PC-3 (cell line): ENCODE data around the gene TRPM5. TPM values are rescaled to one million over a fixed set of nuclear protein-coding genes. Genes with fewer than 3 reads are reported as not detected.

Experiments used
- ATAC-seq: fragments of 200-7000 bp; cut with Tn5 transposase; 2 replicates; pipeline ENCODE4 v1.9.1; 2020; ENCODE audit warnings: mild to moderate bottlenecking, moderate library complexity
- BruUV-seq: library from RNA; stranded (reverse); fragments of 400-500 nt; replicated peaks from 2 replicates; lab custom pipeline; 2021; lab: Mats Ljungman, UMichigan
- CTCF ChIA-PET: fragments of 300-600 bp; sonication (Branson Sonifier 250); formaldehyde crosslinking; loops from one replicate; lab custom pipeline; 2022; ENCODE audit warnings: antibody characterized with exemption; lab: Charles Lee
- POLR2A ChIA-PET: fragments of 300-600 bp; sonication (Branson Sonifier 250); formaldehyde crosslinking; loops from one replicate; lab custom pipeline; 2022; ENCODE audit warnings: antibody characterized with exemption; ENCODE audit not compliant: unreplicated experiment; lab: Charles Lee
- DNase-seq: peaks from one replicate; pipeline ENCODE4 v3.0.0-alpha.2; 2015
- H2AFZ ChIP-seq: fragments of 300-600 bp; sonication (generic); 2 replicates; pipeline ENCODE4 v1.6.0; 2016; ENCODE audit warnings: antibody characterized with exemption, low read length
- H3F3A ChIP-seq: fragments of 300-600 bp; sonication (generic); one replicate; pipeline ENCODE4 v1.6.0; 2017; ENCODE audit warnings: antibody characterized with exemption, low read length, control low read depth, mild to moderate bottlenecking; ENCODE audit not compliant: unreplicated experiment
- H3K27ac ChIP-seq: fragments of 300-600 bp; sonication (generic); 2 replicates; pipeline ENCODE4 v1.5.1; 2016; ENCODE audit warnings: mild to moderate bottlenecking, low read length
- H3K27me3 ChIP-seq: fragments of 300-600 bp; sonication (generic); 2 replicates; pipeline ENCODE4 v1.6.1; 2016; ENCODE audit warnings: low read length, mixed read lengths
- H3K36me3 ChIP-seq: fragments of 300-600 bp; sonication (generic); 2 replicates; pipeline ENCODE4 v1.6.1; 2016; ENCODE audit warnings: low read depth, mixed run types, low read length, mixed read lengths
- H3K4me1 ChIP-seq: fragments of 300-600 bp; sonication (generic); 2 replicates; pipeline ENCODE4 v1.5.1; 2016; ENCODE audit warnings: low read length; ENCODE audit not compliant: insufficient read depth
- H3K4me2 ChIP-seq: fragments of 300-600 bp; sonication (generic); 2 replicates; pipeline ENCODE4 v1.6.0; 2016; ENCODE audit warnings: low read length
- H3K4me3 ChIP-seq: fragments of 300-600 bp; sonication (generic); 2 replicates; pipeline ENCODE4 v1.5.1; 2016; ENCODE audit warnings: mild to moderate bottlenecking, low read length, mixed read lengths
- H3K79me2 ChIP-seq: fragments of 300-600 bp; sonication (generic); 2 replicates; pipeline ENCODE4 v1.6.1; 2017; ENCODE audit warnings: low read length, mixed read lengths
- H3K9ac ChIP-seq: fragments of 300-600 bp; sonication (generic); 2 replicates; pipeline ENCODE4 v1.6.0; 2016; ENCODE audit warnings: mild to moderate bottlenecking, low read length
- H3K9me2 ChIP-seq: fragments of 300-600 bp; sonication (generic); replicated peaks from 2 replicates; pipeline ENCODE4 v1.6.1; 2016; ENCODE audit warnings: mixed run types, low read length, mixed read lengths
- H3K9me3 ChIP-seq: fragments of 300-600 bp; sonication (generic); 2 replicates; pipeline ENCODE4 v1.6.1; 2016; ENCODE audit warnings: low read length, mixed read lengths
- H4K20me1 ChIP-seq: fragments of 300-600 bp; sonication (generic); 2 replicates; pipeline ENCODE4 v1.6.1; 2016; ENCODE audit warnings: low read length, mixed read lengths
- CTCF ChIP-seq: fragments of 300-600 bp; sonication (generic); conservative IDR thresholded peaks from 2 replicates; pipeline ENCODE4 v1.5.1; 2017; ENCODE audit warnings: antibody characterized with exemption, low read depth, mild to moderate bottlenecking, low read length
- EZH2 ChIP-seq: fragments of 300-600 bp; sonication (generic); IDR thresholded peaks from one replicate; pipeline ENCODE4 v1.6.1; 2017; ENCODE audit warnings: antibody characterized with exemption, mild to moderate bottlenecking, low read length; ENCODE audit not compliant: unreplicated experiment
- EZH2phosphoT487 ChIP-seq: fragments of 300-600 bp; sonication (generic); IDR thresholded peaks from 2 replicates; pipeline ENCODE4 v1.6.1; 2018; ENCODE audit warnings: mild to moderate bottlenecking, antibody characterized with exemption, low read length, borderline replicate concordance
- intact Hi-C: fragments of 100-400 bp; cut with micrococcal nuclease; formaldehyde crosslinking; loops from 2 replicates; pipeline ENCODE4 v1.9.0; 2023
- total RNA-seq: library from RNA; depleted of rRNA; stranded (reverse); fragments of >200 nt; gene quantifications from 2 replicates; pipeline ENCODE4 v1.2.3, GENCODE V29; 2014

TRPM5 gene
- total RNA-seq, 1 experiment from 2014 or later: not detected

- CTCF ChIA-PET: no interaction called here
These were observed 17.1 kb upstream of the TRPM5 start for GRCh38 chr11:2461253-2461955.

GRCh38 chr11:2460540-2461252 lies 16.4 kb upstream of the TRPM5 start:
- ATAC-seq (no peak), DNase-seq (no peak)
- Histone ChIP-seq H3K9me2 (no peaks in the 10 kb centered on the region), H4K20me1 (no peaks in the 10 kb centered on the region), H3K27me3 (no peaks in the 10 kb centered on the region), H3K4me1 (peaks cover 5% of the 10 kb centered on the region; the same call in 1 of the 2 replicates), H3K79me2 (no peaks in the 10 kb centered on the region), H3K9ac (no peak overlapping the region), H2AFZ (no peak overlapping the region), H3K4me3 (no peak overlapping the region), H3K9me3 (no peaks in the 10 kb centered on the region), H3K36me3 (no peaks in the 10 kb centered on the region), H3K4me2 (no peak overlapping the region), H3K27ac (no peak overlapping the region), H3F3A (no peaks in the 10 kb centered on the region)
- CTCF ChIA-PET: no interaction called here
- TF ChIP-seq EZH2 (no peak), EZH2phosphoT487 (no peak), CTCF (no peak)
- intact Hi-C loops: no loop called here
- no TSS peak for BruUV-seq
- POLR2A ChIA-PET: no interaction called here

More at GRCh38 chr11:2461253-2461955, 17.1 kb upstream of the TRPM5 start:
- H3K4me3 ChIP-seq: no peak overlapping the region
- H3F3A ChIP-seq: no peaks in the 10 kb centered on the region
- intact Hi-C loops: no loop called here
- no peak for DNase-seq
- TF ChIP-seq CTCF (no peak), EZH2phosphoT487 (no peak), EZH2 (no peak)
- no peak overlapping the region for H3K9ac ChIP-seq
- H2AFZ ChIP-seq: no peak overlapping the region
- POLR2A ChIA-PET: interaction anchor here (0.6 kb wide), 1 partner anchor 59 kb away, joined by 17 read pairs; no protein-coding TSS in a partner anchor
- ATAC-seq: no peak
- H3K9me3 ChIP-seq: no peaks in the 10 kb centered on the region
- H3K27ac ChIP-seq: no peak overlapping the region
- no TSS peak for BruUV-seq
- no peaks in the 10 kb centered on the region for H3K9me2 ChIP-seq
- H3K27me3 ChIP-seq: no peaks in the 10 kb centered on the region
- H3K36me3 ChIP-seq: no peaks in the 10 kb centered on the region
- H3K79me2 ChIP-seq: no peaks in the 10 kb centered on the region
- H3K4me1 ChIP-seq: peaks cover 5% of the 10 kb centered on the region; the same call in 1 of the 2 replicates
- H4K20me1 ChIP-seq: no peaks in the 10 kb centered on the region
- H3K4me2 ChIP-seq: no peak overlapping the region
